HG02981 (cell line): ENCODE measurements around the gene DUSP15.
"Not testable (repeated sequence)": the region's sequence is repeated elsewhere in the genome, so short reads cannot be mapped to it uniquely, and the experiment has no call there.

Experiments used
- ATAC-seq: cut with Tn5 transposase; IDR thresholded peaks from one replicate; pipeline ENCODE4 v1.9.1; 2021; ENCODE audit warnings: mild to moderate bottlenecking, moderate library complexity; ENCODE audit not compliant: unreplicated experiment

The DUSP15 gene

GRCh38 chr20:31841928-31842327 is 28.4 kb downstream of the DUSP15 start:
- no peak for ATAC-seq

- ATAC-seq = no peak
These were observed 29.2 kb downstream of the DUSP15 start for GRCh38 chr20:31840906-31841816.

- ATAC-seq = no peak
These were observed 30.4 kb downstream of the DUSP15 start for GRCh38 chr20:31839782-31840487.

GRCh38 chr20:31838646-31839292 is 31.6 kb downstream of the DUSP15 start:
- ATAC-seq = no peak

GRCh38 chr20:31837896-31838397 is 32.4 kb downstream of the DUSP15 start:
- no peak for ATAC-seq

GRCh38 chr20:31836853-31837608 is 33.3 kb downstream of the DUSP15 start:
- no peak for ATAC-seq

- ATAC-seq = peak; percentile 66
These were observed 34.1 kb downstream of the DUSP15 start for GRCh38 chr20:31835977-31836852.

- no peak for ATAC-seq
These were observed 34.8 kb downstream of the DUSP15 start for GRCh38 chr20:31835554-31835953.

- no peak for ATAC-seq
These were observed 36.3 kb downstream of the DUSP15 start for GRCh38 chr20:31833931-31834521.

GRCh38 chr20:31833130-31833930 is 37.0 kb downstream of the DUSP15 start:
- ATAC-seq = no peak

- no peak for ATAC-seq
These were observed 38.5 kb downstream of the DUSP15 start for GRCh38 chr20:31831771-31832306.

GRCh38 chr20:31831211-31831610 is 39.1 kb downstream of the DUSP15 start:
- ATAC-seq = no peak

- no peak for ATAC-seq
These were observed 39.8 kb downstream of the DUSP15 start for GRCh38 chr20:31830406-31830981.

- no peak for ATAC-seq
These were observed 40.6 kb downstream of the DUSP15 start for GRCh38 chr20:31829731-31830130.

GRCh38 chr20:31828016-31828415 is 42.3 kb downstream of the DUSP15 start:
- ATAC-seq = not testable (repeated sequence)

- ATAC-seq = no peak
These were observed 43.3 kb downstream of the DUSP15 start for GRCh38 chr20:31827059-31827458.

- ATAC-seq = no peak
These were observed 44.3 kb downstream of the DUSP15 start for GRCh38 chr20:31826074-31826473.
